Measurements from ENCODE around the gene TRABD2B.

- no peak for TF ChIP-seq CTCF (IDR thresholded peaks at IDR 0.05)
- TF ChIP-seq POLR2A (IDR thresholded peaks at IDR 0.05), result no peak
Observed at GRCh38 chr1:47913225-47913823, 83.9 kb downstream of the TRABD2B start.

Data from lower leg skin (tissue), 3 donors.